ENCODE data around the gene SKAP1.
"Not testable (repeated sequence)": the region's sequence is repeated elsewhere in the genome, so short reads cannot be mapped to it uniquely, and the experiment has no call there.

SKAP1 gene

GRCh38 chr17:48240122-48240521, 189.9 kb downstream of the SKAP1 start:
- DNase-seq, result no peak

- no peak for DNase-seq
These were observed 190.4 kb downstream of the SKAP1 start for GRCh38 chr17:48239603-48239995.

GRCh38 chr17:48238933-48239602, 190.9 kb downstream of the SKAP1 start:
- DNase-seq, result no peak

GRCh38 chr17:48237456-48237855, 192.6 kb downstream of the SKAP1 start:
- no peak for DNase-seq

GRCh38 chr17:48236681-48237134, 193.3 kb downstream of the SKAP1 start:
- no peak for DNase-seq

GRCh38 chr17:48234922-48235321, 195.1 kb downstream of the SKAP1 start:
- no peak for DNase-seq

GRCh38 chr17:48231995-48232959, 197.7 kb downstream of the SKAP1 start:
- no peak for DNase-seq

- no peak for DNase-seq
These were observed 200.1 kb downstream of the SKAP1 start for GRCh38 chr17:48229936-48230335.

- DNase-seq, result no peak
These were observed 201.3 kb downstream of the SKAP1 start for GRCh38 chr17:48228720-48229119.

GRCh38 chr17:48225725-48226567, 204.1 kb downstream of the SKAP1 start:
- DNase-seq, result no peak

- DNase-seq, result no peak
These were observed 206.1 kb downstream of the SKAP1 start for GRCh38 chr17:48223945-48224344.

- no peak for DNase-seq
These were observed 210.4 kb downstream of the SKAP1 start for GRCh38 chr17:48219617-48220016.

- no peak for DNase-seq
These were observed 214.4 kb downstream of the SKAP1 start for GRCh38 chr17:48215583-48216139.

- DNase-seq, result no peak
These were observed 216.2 kb downstream of the SKAP1 start for GRCh38 chr17:48213797-48214196.

GRCh38 chr17:48211787-48212186, 218.2 kb downstream of the SKAP1 start:
- DNase-seq, result no peak

GRCh38 chr17:48211011-48211410, 219.0 kb downstream of the SKAP1 start:
- no peak for DNase-seq

GRCh38 chr17:48209973-48210372, 220.0 kb downstream of the SKAP1 start:
- no peak for DNase-seq

GRCh38 chr17:48207776-48208544, 222.1 kb downstream of the SKAP1 start:
- no peak for DNase-seq

GRCh38 chr17:48207036-48207435, 223.0 kb downstream of the SKAP1 start:
- not testable (repeated sequence) for DNase-seq

- no peak for DNase-seq
These were observed 227.1 kb downstream of the SKAP1 start for GRCh38 chr17:48202959-48203358.

GRCh38 chr17:48198950-48199541, 231.0 kb downstream of the SKAP1 start:
- DNase-seq, result no peak

- DNase-seq, result no peak
These were observed 234.1 kb downstream of the SKAP1 start for GRCh38 chr17:48195910-48196309.
